ENCODE data around the gene ARAP3.
A peak's percentile ranks its signal among the peaks of the same experiment; 100 is the strongest.

The ARAP3 gene

GRCh38 chr5:141665995-141666940 is 15.8 kb downstream of the ARAP3 start:
- DNase-seq: no peak

GRCh38 chr5:141664733-141665461 is 17.1 kb downstream of the ARAP3 start:
- peak; percentile 76 for DNase-seq

- no peak for DNase-seq
Observed at GRCh38 chr5:141663506-141663905, 18.5 kb downstream of the ARAP3 start.

GRCh38 chr5:141662028-141662427 is 20.0 kb downstream of the ARAP3 start:
- DNase-seq: no peak

- DNase-seq: no peak
Observed at GRCh38 chr5:141657937-141658545, 24.0 kb downstream of the ARAP3 start.

- no peak for DNase-seq
Observed at GRCh38 chr5:141657404-141657803, 24.6 kb downstream of the ARAP3 start.

- no peak for DNase-seq
Observed at GRCh38 chr5:141656396-141656795, 25.6 kb downstream of the ARAP3 start.

GRCh38 chr5:141655020-141655419 is 27.0 kb downstream of the ARAP3 start:
- DNase-seq: no peak

GRCh38 chr5:141654298-141654697 is 27.7 kb downstream of the ARAP3 start:
- DNase-seq: no peak

- DNase-seq: no peak
Observed at GRCh38 chr5:141651728-141652105, 30.3 kb downstream of the ARAP3 start.

GRCh38 chr5:141650851-141651727 is 30.9 kb downstream of the ARAP3 start, which contains the start of gene FCHSD1:
TSS of gene FCHSD1 (minus strand) at chr5:141651418. CDS start at chr5:141651368, 50 bp downstream.
- DNase-seq: peak; percentile 89

- no peak for DNase-seq
Observed at GRCh38 chr5:141649972-141650371, 32.1 kb downstream of the ARAP3 start.

GRCh38 chr5:141649056-141649688 is 32.9 kb downstream of the ARAP3 start:
- no peak for DNase-seq

GRCh38 chr5:141647851-141648250 is 34.2 kb downstream of the ARAP3 start:
- no peak for DNase-seq

GRCh38 chr5:141647242-141647641 is 34.8 kb downstream of the ARAP3 start:
- DNase-seq: no peak

GRCh38 chr5:141646026-141646425 is 36.0 kb downstream of the ARAP3 start:
- no peak for DNase-seq

GRCh38 chr5:141641634-141642267 is 40.3 kb downstream of the ARAP3 start:
- no peak for DNase-seq

GRCh38 chr5:141640698-141641097 is 41.3 kb downstream of the ARAP3 start:
- DNase-seq: no peak

GRCh38 chr5:141640051-141640415 is 42.0 kb downstream of the ARAP3 start:
- no peak for DNase-seq

- DNase-seq: no peak
Observed at GRCh38 chr5:141639357-141640050, 42.5 kb downstream of the ARAP3 start.

GRCh38 chr5:141638771-141639170 is 43.3 kb downstream of the ARAP3 start:
- DNase-seq: no peak
